AG04449 (cell line): ENCODE measurements around the gene WASF2.
A peak's percentile ranks its signal among the peaks of the same experiment; 100 is the strongest.
"Not testable (repeated sequence)": the region's sequence is repeated elsewhere in the genome, so short reads cannot be mapped to it uniquely, and the experiment has no call there.

Source experiments
- CTCF ChIA-PET: fragments of 350-600 bp; formaldehyde crosslinking; extraction: SDS; loops from one replicate; lab custom pipeline; 2021; ENCODE audit warnings: antibody characterized with exemption; lab: Yijun Ruan, JAX
- POLR2A ChIA-PET: fragments of 400-600, 350-600 bp; formaldehyde crosslinking; extraction: SDS; loops from one replicate; lab custom pipeline; 2020; ENCODE audit warnings: antibody characterized with exemption, inconsistent platforms; lab: Yijun Ruan, JAX
- DNase-seq: peaks from one replicate; pipeline ENCODE4 v3.0.0-alpha.2; 2010; ENCODE audit warnings: low read depth, low spot score
- H3K4me3 ChIP-seq: 2 replicates; pipeline ENCODE4 v1.5.1; 2011; ENCODE audit warnings: low read depth, mild to moderate bottlenecking, control low read depth, low read length
- TF ChIP-seq, protein P1 (sequence below): IDR thresholded peaks from one replicate; pipeline ENCODE4 v1.5.1; 2011; ENCODE audit warnings: mild to moderate bottlenecking, moderate library complexity, low read length, control low read depth, inconsistent platforms; ENCODE audit not compliant: insufficient read depth; ENCODE audit errors: missing control alignments

WASF2 gene

DNA sequence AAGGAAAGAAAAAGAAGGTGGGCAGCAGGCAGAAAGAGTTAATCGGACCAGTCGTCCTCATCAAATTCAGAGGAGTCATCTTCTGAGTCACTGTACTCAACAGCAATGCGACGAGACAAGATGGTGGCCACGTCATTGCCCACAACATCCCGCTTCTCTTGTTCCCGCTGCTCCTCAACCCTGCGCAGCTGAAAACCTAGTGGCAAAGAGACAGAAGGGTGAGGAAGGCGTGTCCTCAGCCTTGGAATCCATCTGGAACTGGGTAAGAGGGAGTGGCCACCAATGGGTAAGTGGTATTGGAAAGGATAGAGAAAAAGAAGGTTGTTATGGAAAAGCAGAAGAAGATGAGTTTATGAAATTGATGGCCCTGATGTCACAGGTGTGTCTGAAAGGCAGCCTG is 81.8 kb downstream of the WASF2 start:
- POLR2A ChIA-PET, result no interaction called here
- CTCF ChIA-PET, result interaction anchor here (2.3 to 15.7 kb wide), 4 partner anchors 8 to 198 kb away, joined by 8 to 671 read pairs (median 26); no protein-coding TSS in a partner anchor
- TF ChIP-seq, protein P1, sequence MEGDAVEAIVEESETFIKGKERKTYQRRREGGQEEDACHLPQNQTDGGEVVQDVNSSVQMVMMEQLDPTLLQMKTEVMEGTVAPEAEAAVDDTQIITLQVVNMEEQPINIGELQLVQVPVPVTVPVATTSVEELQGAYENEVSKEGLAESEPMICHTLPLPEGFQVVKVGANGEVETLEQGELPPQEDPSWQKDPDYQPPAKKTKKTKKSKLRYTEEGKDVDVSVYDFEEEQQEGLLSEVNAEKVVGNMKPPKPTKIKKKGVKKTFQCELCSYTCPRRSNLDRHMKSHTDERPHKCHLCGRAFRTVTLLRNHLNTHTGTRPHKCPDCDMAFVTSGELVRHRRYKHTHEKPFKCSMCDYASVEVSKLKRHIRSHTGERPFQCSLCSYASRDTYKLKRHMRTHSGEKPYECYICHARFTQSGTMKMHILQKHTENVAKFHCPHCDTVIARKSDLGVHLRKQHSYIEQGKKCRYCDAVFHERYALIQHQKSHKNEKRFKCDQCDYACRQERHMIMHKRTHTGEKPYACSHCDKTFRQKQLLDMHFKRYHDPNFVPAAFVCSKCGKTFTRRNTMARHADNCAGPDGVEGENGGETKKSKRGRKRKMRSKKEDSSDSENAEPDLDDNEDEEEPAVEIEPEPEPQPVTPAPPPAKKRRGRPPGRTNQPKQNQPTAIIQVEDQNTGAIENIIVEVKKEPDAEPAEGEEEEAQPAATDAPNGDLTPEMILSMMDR, result no peak
- no peak overlapping the region for H3K4me3 ChIP-seq
- DNase-seq, result no peak

DNA sequence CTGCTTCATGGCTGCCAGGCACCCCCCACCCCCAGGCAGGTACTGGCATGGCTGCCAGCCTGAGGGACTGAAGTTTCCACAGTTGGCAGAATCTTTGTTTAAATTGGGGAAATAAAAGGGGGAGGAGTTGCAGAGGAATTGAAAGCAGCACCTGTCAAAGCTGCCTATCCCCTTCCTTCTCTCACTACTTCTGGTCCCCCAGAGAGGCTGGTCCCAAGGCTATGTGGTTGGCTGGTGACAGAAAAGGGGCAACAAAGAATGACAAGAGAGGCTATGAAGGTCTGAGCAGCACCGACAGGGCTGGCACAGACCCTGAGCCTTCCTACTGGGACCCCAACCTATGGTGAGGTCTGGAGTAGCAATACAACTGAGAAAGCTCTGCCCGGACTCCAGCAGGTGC is 83.2 kb downstream of the WASF2 start:
- DNase-seq, POLR2A ChIA-PET, H3K4me3 ChIP-seq: not testable (repeated sequence)
- CTCF ChIA-PET, result interaction anchor here (1.8 to 15.7 kb wide), 6 partner anchors 9 to 200 kb away, joined by 6 to 671 read pairs (median 22); no protein-coding TSS in a partner anchor

DNA sequence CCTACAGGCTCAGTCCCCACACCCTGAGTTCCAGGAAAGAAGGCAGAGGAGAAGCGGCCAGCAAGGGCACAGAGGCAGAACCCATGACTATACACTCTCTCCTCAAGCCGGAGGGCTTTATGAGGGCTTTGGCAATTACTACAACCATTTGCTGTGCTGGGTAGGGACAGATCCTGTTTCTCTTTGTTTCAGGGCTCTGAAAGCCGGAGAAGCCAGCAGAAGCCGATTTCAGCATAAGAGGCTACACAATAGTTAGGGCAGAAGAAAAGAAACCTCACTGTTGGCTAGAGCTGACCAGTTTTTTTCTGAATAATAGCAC is 83.6 kb downstream of the WASF2 start:
- POLR2A ChIA-PET, result no interaction called here
- no peak for DNase-seq
- CTCF ChIA-PET, result interaction anchor here (1.3 to 15.7 kb wide), 7 partner anchors 9 to 200 kb away, joined by 3 to 671 read pairs (median 22); no protein-coding TSS in a partner anchor
- TF ChIP-seq, protein P1, result no peak
- no peak overlapping the region for H3K4me3 ChIP-seq

DNA sequence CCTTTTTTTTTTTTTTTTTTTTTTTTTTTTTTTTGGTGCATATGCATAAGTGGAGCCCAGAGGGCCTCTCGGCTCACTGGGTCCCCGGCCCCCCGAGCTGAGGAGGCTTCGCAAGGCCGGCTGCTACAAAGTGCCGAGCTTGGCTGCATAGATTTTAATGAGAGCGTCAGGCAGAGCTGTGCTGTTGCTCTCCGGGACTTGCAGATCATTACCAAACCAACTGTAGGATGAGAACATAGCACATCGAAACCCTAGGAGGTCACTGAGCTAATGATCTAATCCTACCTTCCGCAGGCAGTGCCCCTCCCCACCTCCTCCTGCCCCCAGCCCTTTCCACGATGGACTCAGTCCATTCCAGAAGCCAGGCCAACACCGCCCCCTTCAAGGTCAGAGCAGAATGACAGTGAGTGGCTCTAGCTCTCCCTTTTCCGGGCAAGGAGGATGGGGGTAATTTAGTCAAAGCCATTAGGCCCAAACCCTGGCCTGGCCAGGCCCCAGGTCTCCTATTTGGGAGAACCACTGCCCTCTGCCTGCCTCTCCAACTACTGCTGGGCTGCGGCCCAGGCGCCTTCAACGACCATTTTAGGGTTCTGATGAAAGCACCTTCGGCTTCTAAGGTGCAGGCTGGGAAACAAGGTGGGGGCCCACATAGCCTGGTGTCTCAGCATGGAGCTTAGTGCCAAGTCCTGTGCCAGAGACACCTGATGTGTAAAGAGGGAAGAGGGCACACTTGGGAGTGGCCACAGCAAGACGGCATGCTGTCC is 84.2 kb downstream of the WASF2 start:
- POLR2A ChIA-PET, result interaction anchor here (0.7 kb wide), 2 partner anchors 10 to 81 kb away, joined by 3 read pairs; no protein-coding TSS in a partner anchor
- H3K4me3 ChIP-seq, DNase-seq: not testable (repeated sequence)
- CTCF ChIA-PET, result interaction anchor here (0.7 to 15.7 kb wide), 9 partner anchors 8 to 257 kb away, joined by 3 to 671 read pairs (median 6); no protein-coding TSS in a partner anchor

DNA sequence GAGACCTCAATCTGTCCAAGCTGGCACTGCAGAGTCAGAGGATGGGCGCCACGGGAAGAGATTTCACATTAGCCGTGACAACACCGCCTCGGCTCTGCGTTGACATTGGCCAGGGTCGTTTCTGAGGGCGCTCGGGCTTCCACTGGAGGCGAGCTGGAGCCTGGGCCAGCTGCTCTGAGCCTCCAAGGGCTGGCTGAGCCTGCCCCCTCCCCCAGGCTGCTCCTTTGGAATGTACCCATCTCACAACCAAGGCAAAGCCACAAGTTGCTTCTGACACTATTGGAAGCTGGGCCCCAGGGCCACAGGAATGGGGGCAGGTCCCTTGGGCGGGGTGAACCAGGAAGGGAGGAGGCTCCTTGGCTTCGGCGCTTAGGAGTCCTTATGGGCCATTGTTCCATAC is 84.9 kb downstream of the WASF2 start:
- POLR2A ChIA-PET, result interaction anchor here (0.7 kb wide), 2 partner anchors 10 to 81 kb away, joined by 3 read pairs; no protein-coding TSS in a partner anchor
- no peak overlapping the region for H3K4me3 ChIP-seq
- CTCF ChIA-PET, result interaction anchor here (0.7 to 15.7 kb wide), 10 partner anchors 7 to 258 kb away, joined by 3 to 671 read pairs (median 6); no protein-coding TSS in a partner anchor
- DNase-seq, result no peak
- TF ChIP-seq, protein P1, result no peak

DNA sequence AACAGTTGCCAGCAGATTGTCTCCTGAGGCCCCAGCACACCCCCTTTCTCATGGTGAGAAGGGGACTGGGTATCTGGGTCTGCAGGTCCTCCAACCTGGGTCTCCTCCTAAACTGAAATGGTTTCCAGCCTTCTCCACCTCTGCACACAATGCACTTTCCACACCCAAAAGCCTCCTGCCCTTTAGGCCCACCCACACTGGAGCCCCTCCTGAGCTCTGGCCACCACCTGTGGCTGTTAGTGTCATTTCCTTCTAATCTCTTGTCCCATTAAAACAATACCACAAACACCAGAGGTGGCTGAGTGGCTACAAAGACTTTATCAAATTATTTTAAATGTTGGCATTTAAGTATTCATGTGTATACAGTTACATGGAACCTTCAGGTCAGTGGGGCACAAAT is 86.0 kb downstream of the WASF2 start:
- H3K4me3 ChIP-seq, result no peak overlapping the region
- DNase-seq, result no peak
- POLR2A ChIA-PET, result interaction anchor here (0.6 kb wide), 1 partner anchor 200 kb away, joined by 3 read pairs; the partner anchor contains the start of gene AHDC1
- CTCF ChIA-PET, result interaction anchor here (0.6 to 15.7 kb wide), 13 partner anchors 8 to 204 kb away, joined by 3 to 671 read pairs (median 7); partner anchors contain the start of genes AHDC1 and WASF2
- TF ChIP-seq, protein P1, result no peak

DNA sequence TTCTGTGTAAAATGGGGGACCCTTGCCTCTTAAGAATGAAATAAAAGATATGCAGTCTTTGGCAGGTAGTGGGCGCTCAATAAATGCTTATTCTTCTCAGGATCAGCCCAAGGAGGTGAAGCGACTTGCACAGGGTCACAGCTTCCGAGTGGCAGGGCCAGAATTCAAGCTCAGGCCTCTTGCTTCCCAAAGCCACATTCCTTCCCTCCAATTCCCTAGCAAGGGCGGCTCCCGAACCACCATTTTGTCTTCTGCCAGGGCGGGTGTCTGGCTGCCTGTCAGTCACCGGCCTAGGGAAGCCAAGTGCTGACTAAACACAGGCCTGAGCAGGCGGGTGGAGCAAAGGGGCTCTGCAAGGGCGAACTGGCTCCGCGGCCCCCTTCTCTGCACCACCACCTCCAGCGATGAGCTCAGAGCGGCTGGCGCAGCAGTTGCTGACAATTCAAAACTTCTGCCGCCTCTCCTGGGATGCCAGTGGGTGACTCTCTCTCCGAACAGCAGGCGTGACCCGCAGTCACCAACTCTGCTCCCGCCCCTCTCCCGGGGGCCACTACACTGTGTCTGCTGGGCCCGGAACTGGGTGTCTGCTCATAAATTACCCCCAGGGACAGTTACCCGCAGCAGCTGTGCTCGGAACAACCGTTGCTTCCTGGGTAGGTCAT is 86.8 kb downstream of the WASF2 start:
- no peak for DNase-seq
- POLR2A ChIA-PET, result interaction anchor here (0.6 kb wide), 1 partner anchor 201 kb away, joined by 3 read pairs; the partner anchor contains the start of gene AHDC1
- CTCF ChIA-PET, result interaction anchor here (1.0 to 15.7 kb wide), 15 partner anchors 9 to 263 kb away, joined by 3 to 671 read pairs (median 6); partner anchors contain the start of genes AHDC1 and WASF2
- TF ChIP-seq, protein P1, result peak; percentile 7
- H3K4me3 ChIP-seq, result no peak overlapping the region
